Measurements from ENCODE around the gene HP1BP3.

HP1BP3 gene

DNA sequence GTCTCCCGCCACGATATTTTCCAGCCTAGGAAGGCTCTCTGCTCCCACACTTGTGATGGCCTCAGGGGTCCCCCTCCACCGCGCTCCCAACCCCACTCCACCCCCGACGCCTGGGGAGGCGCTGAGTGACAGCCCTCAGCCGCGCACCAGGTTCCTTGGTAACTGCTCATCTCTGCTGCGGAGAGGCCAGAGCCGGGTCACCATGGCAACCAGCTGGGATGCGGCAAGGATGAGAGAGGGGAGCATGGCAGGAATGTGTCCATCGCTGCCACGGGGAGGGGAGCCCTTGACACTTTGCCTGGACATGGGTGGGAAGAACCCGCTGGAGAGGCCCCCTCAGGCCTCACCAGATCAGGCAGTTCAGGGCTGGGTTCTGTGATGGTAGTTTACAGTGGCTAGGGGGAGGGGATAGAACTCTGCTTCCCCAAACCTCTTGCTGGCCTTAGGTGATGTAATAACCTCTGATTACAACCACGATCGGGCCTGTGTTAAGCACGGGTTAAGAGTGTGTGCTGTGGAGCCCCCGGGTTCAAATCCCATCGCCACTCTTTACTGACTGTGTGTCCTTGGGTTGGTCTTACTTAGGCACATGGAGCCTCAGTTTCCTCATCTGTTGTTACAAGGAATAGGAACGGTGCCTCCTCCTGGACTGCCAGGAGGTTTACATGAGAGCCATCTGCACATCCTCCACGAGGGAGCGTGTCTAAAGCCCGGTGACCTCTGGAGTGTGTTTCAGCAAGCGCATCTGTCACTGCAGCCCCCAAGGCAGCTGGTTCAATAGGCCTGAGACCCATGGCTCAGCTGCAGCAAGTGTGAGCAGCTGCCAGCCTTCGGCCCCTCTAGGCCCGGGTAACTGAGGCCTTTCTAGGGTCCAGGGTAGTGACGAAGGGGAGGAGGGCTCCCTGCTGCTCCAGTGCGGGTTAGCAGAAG lies 75.6 kb downstream of the HP1BP3 start:
- Histone ChIP-seq H3K4me1 (ENCODE audit: control insufficient read depth in 1 of 2, insufficient read depth in 1 of 2, low read depth in 1 of 2, low read length in 1 of 2) (peaks cover 0 to 5% of the 10 kb centered on the region in 2 experiments), H3K4me3 (ENCODE audit: low read depth in 1 of 2, low read length in 1 of 2) (no peak overlapping the region), H3K27ac (no peak overlapping the region), H3K36me3 (no peaks in the 10 kb centered on the region), H3K27me3 (peaks cover 18% of the 10 kb centered on the region), H3K9me3 (no peaks in the 10 kb centered on the region)
- TF ChIP-seq, protein P1, sequence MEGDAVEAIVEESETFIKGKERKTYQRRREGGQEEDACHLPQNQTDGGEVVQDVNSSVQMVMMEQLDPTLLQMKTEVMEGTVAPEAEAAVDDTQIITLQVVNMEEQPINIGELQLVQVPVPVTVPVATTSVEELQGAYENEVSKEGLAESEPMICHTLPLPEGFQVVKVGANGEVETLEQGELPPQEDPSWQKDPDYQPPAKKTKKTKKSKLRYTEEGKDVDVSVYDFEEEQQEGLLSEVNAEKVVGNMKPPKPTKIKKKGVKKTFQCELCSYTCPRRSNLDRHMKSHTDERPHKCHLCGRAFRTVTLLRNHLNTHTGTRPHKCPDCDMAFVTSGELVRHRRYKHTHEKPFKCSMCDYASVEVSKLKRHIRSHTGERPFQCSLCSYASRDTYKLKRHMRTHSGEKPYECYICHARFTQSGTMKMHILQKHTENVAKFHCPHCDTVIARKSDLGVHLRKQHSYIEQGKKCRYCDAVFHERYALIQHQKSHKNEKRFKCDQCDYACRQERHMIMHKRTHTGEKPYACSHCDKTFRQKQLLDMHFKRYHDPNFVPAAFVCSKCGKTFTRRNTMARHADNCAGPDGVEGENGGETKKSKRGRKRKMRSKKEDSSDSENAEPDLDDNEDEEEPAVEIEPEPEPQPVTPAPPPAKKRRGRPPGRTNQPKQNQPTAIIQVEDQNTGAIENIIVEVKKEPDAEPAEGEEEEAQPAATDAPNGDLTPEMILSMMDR (IDR thresholded peaks at IDR 0.05), result no peak

DNA sequence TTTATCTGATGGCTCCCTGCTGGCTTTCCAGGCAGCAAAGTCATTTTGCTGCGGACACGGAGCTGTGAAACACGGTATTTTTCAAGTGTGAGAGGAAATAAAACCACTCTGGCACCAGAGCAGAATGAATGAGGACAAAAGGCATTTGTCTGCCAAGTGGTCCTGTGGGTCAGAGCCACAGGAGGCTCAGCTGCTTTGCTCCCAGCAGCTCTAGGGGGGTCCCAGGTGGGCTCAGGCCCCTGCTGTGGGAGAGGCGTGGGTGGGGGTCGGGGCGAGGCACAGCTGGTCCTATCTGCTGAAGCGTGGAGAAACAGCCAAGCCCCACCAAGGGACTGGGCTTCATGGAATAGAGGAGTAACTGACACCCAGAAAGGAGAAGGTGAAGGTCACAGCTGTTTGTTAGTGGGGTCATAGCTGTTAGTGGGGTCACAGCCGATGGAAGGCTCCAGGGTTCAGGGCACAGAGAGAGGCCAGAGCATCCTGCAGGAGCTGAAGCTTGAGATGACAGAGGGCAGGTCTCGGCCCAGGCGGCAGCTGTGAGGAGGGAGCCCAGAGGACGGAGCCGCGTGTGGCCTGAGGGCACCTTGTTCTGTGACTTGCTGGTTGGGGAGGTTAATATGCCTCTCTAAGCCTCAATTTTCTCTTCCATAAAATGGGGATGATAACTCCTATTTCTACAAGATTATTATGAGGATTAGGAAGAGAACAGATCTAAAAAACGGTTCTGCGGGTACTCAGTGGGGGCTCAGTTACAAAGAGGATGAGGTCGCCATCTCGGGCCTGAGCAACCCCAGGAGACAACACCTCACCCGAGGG lies 76.4 kb downstream of the HP1BP3 start:
- Histone ChIP-seq H3K27ac (no peak overlapping the region), H3K36me3 (no peaks in the 10 kb centered on the region), H3K4me3 (ENCODE audit: low read depth in 1 of 2, low read length in 1 of 2) (no peak overlapping the region), H3K27me3 (peaks cover 10% of the 10 kb centered on the region), H3K9me3 (no peaks in the 10 kb centered on the region), H3K4me1 (ENCODE audit: control insufficient read depth in 1 of 2, insufficient read depth in 1 of 2, low read depth in 1 of 2, low read length in 1 of 2) (peaks cover 0 to 5% of the 10 kb centered on the region in 2 experiments)
- TF ChIP-seq, protein P1 (IDR thresholded peaks at IDR 0.05), result no peak

DNA sequence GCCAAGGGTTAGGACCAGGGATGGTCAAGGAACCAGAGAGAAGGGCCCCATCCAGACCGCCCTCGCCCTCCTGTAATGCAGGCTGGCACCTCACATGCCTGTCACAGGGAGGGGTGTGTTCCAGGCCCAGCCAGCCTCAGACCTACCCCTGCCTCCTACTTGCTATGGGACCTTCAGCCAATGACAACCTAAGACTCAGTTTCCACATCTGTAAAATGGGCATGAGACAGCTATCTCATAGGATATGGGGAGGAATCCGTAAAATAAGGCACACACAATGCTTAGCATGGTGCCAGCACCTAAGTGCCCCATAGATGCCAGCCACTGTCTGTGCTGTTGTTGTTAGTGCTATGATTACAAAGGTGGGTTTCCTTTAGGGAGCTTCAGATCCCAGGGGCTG lies 77.2 kb downstream of the HP1BP3 start:
- Histone ChIP-seq H3K27me3 (peaks cover 1% of the 10 kb centered on the region), H3K36me3 (no peaks in the 10 kb centered on the region), H3K27ac (no peak overlapping the region), H3K4me3 (ENCODE audit: low read depth in 1 of 2, low read length in 1 of 2) (no peak overlapping the region), H3K9me3 (no peaks in the 10 kb centered on the region), H3K4me1 (ENCODE audit: control insufficient read depth in 1 of 2, insufficient read depth in 1 of 2, low read depth in 1 of 2, low read length in 1 of 2) (peaks cover 0 to 5% of the 10 kb centered on the region in 2 experiments)
- TF ChIP-seq, protein P1 (IDR thresholded peaks at IDR 0.05), result no peak

DNA sequence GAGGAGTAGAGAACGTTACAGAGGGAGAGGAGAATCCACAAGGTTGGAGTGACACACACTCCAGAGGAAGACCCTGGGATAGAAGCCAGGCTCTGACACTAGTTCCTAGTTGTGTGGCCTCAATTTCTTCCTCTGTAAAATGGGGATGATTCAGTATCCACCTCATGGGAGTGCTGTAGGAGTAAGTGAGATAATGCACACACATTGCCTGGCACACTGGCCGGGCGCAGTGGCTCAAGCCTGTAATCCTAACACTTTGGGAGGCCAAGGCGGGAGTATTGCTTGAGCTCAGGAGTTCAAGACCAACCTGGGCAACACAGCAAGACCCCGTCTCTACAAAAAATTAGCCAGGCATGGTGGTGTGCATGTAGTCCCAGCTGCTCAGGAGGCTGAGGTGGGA lies 78.2 kb downstream of the HP1BP3 start:
- TF ChIP-seq, protein P1 (IDR thresholded peaks at IDR 0.05), result no peak

DNA sequence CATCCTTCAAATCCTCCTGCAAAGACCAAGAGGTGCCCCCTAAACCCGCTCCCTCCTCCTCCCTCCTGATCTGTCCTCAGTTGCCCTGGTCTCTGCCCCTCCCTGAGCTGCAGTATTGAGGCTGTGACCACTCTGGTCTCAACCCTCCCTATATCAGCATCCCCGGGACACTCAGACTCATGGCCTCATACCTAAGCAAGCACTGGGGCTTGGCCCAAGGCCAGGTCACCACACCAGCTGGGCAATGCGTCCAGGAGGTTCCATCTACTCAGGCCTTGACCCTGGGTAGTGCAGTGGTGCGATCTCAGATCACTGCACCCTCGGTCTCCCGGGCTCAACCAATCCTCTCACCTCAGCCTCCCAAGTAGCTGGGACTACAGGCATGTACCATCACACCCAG lies 79.0 kb downstream of the HP1BP3 start:
- Histone ChIP-seq H3K36me3 (no peaks in the 10 kb centered on the region), H3K4me1 (ENCODE audit: control insufficient read depth in 1 of 2, insufficient read depth in 1 of 2, low read depth in 1 of 2, low read length in 1 of 2) (peaks cover 0 to 5% of the 10 kb centered on the region in 2 experiments), H3K27ac (no peak overlapping the region), H3K4me3 (ENCODE audit: low read depth in 1 of 2, low read length in 1 of 2) (no peak overlapping the region), H3K27me3 (no peaks in the 10 kb centered on the region), H3K9me3 (no peaks in the 10 kb centered on the region)
- TF ChIP-seq, protein P1 (IDR thresholded peaks at IDR 0.05), result no peak

More for the DNA sequence above, 78.2 kb downstream of the HP1BP3 start:
- Histone ChIP-seq H3K36me3 (no peaks in the 10 kb centered on the region), H3K4me3 (ENCODE audit: low read depth in 1 of 2, low read length in 1 of 2) (no peak overlapping the region), H3K9me3 (no peaks in the 10 kb centered on the region), H3K27ac (no peak overlapping the region), H3K4me1 (ENCODE audit: control insufficient read depth in 1 of 2, insufficient read depth in 1 of 2, low read depth in 1 of 2, low read length in 1 of 2) (peaks cover 0 to 5% of the 10 kb centered on the region in 2 experiments), H3K27me3 (no peaks in the 10 kb centered on the region)

Data from neutrophil (primary cell).